Lower lobe of right lung (tissue), 2 donors: ENCODE results near the gene KIF27. TPM values are rescaled to one million over a fixed set of nuclear protein-coding genes. Genes with fewer than 3 reads are reported as not detected.
A peak's percentile ranks its signal among the peaks of the same experiment; 100 is the strongest.
"Not testable (repeated sequence)": the region's sequence is repeated elsewhere in the genome, so short reads cannot be mapped to it uniquely, and the experiment has no call there.

Experiments used
- ATAC-seq, 2 donors: fragments of 200-7000 bp; cut with Tn5 transposase; one replicate each; pipeline ENCODE4 v1.9.1; 2020 to 2022; ENCODE audit warnings: mild to moderate bottlenecking in 2 of 2, moderate library complexity in 2 of 2
- DNase-seq: peaks from one replicate; pipeline ENCODE4 v3.0.0-alpha.2; 2020
- H3K27ac ChIP-seq: fragments of 200-600 bp; one replicate; pipeline ENCODE4 v1.8.0; 2022
- H3K27me3 ChIP-seq: fragments of 200-600 bp; one replicate; pipeline ENCODE4 v1.8.0; 2022; ENCODE audit warnings: low read depth
- H3K36me3 ChIP-seq: fragments of 200-600 bp; one replicate; pipeline ENCODE4 v1.8.0; 2022; ENCODE audit warnings: mild to moderate bottlenecking
- H3K4me1 ChIP-seq: fragments of 200-600 bp; one replicate; pipeline ENCODE4 v1.8.0; 2022
- H3K4me3 ChIP-seq: fragments of 200-600 bp; one replicate; pipeline ENCODE4 v1.8.0; 2022; ENCODE audit warnings: mild to moderate bottlenecking
- H3K9me3 ChIP-seq: fragments of 200-600 bp; one replicate; pipeline ENCODE4 v1.8.0; 2022
- CTCF ChIP-seq: fragments of 200-600 bp; IDR thresholded peaks from one replicate; pipeline ENCODE4 v1.8.0; 2022; ENCODE audit warnings: antibody characterized with exemption, mild to moderate bottlenecking
- intact Hi-C: fragments of 100-400 bp; cut with DNase I; formaldehyde crosslinking; loops from one replicate; pipeline ENCODE4 v1.11.0; 2022
- total RNA-seq: library from RNA; stranded (reverse); fragmentation: NEBNext Ultra II Directional; extraction: Animal tissue kit (Norgen Biotek cat#: 25700); gene quantifications from one replicate; pipeline ENCODE4 v1.2.1, GENCODE V29; 2021
- donor health status: DM: no; HTN: yes; CAD: no; lungs with severe emphysema.

KIF27 gene
- total RNA-seq, 1 donor from 2014 or later, result 10.4 TPM

GRCh38 chr9:83906144-83906543 is 15.1 kb downstream of the KIF27 start:
- Histone ChIP-seq H3K4me1 (no peaks in the 10 kb centered on the region), H3K27ac (no peak overlapping the region), H3K4me3 (no peak overlapping the region), H3K36me3 (no peaks in the 10 kb centered on the region), H3K9me3 (no peaks in the 10 kb centered on the region), H3K27me3 (no peaks in the 10 kb centered on the region)
- no peak for TF ChIP-seq CTCF
- intact Hi-C loops, result no loop called here
- DNase-seq (no peak), ATAC-seq (no peak)

GRCh38 chr9:83900615-83901014 is 20.6 kb downstream of the KIF27 start:
- H3K36me3 ChIP-seq, DNase-seq, H3K4me1 ChIP-seq, ATAC-seq, H3K4me3 ChIP-seq, H3K9me3 ChIP-seq, H3K27ac ChIP-seq, H3K27me3 ChIP-seq, intact Hi-C loops: not testable (repeated sequence)

- H3K27ac ChIP-seq, intact Hi-C loops, H3K9me3 ChIP-seq, H3K4me1 ChIP-seq, ATAC-seq, H3K36me3 ChIP-seq, H3K27me3 ChIP-seq, H3K4me3 ChIP-seq, DNase-seq: not testable (repeated sequence)
Measured at GRCh38 chr9:83894301-83894700, 26.9 kb downstream of the KIF27 start.

- H3K9me3 ChIP-seq, DNase-seq, ATAC-seq, H3K27ac ChIP-seq, H3K4me3 ChIP-seq, intact Hi-C loops, H3K27me3 ChIP-seq, H3K4me1 ChIP-seq: not testable (repeated sequence)
- H3K36me3 ChIP-seq, result peaks cover 13% of the 10 kb centered on the region
Measured at GRCh38 chr9:83886498-83886897, 34.7 kb downstream of the KIF27 start.

- DNase-seq, H3K36me3 ChIP-seq, H3K4me3 ChIP-seq, H3K27ac ChIP-seq, H3K9me3 ChIP-seq, H3K27me3 ChIP-seq, H3K4me1 ChIP-seq, intact Hi-C loops: not testable (repeated sequence)
- ATAC-seq, result peak in 1 of 2 donors; percentile 48
Measured at GRCh38 chr9:83885559-83886240, 35.5 kb downstream of the KIF27 start.

DNA sequence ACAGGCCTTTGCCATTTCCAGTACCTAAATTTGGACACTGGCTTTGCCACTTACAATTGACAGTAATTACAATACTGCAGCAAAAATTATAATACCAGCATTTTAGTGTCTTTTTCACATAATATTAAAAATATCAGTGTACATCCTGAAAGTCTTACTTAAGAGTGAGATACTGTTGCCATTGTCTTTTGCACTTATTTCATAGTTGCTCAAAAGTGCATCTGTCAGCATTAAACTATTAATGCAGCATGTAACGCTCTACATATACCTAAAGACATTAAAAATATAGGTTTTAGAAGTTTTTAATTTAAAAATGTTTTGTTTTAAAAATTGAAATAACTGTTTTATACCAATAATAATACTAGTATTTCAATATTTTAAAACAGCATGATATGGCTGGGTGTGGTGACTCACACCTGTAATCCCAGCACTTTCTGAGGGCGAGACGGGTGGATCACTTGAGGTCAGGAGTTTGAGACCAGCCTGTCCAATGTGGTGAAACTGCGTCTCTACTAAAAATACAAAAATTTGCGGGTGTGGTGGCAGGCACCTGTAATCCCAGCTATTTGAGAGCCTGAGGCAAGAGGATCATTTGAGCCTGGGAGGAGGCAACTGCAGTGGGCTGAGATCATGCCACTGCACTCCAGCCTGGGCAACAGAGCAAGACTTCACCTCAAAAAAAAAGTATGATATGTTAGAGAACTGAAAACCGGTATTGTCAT is 39.4 kb downstream of the KIF27 start:
- H3K9me3 ChIP-seq, H3K27ac ChIP-seq, intact Hi-C loops, H3K27me3 ChIP-seq, H3K4me1 ChIP-seq, H3K36me3 ChIP-seq, ATAC-seq, H3K4me3 ChIP-seq, DNase-seq: not testable (repeated sequence)

DNA sequence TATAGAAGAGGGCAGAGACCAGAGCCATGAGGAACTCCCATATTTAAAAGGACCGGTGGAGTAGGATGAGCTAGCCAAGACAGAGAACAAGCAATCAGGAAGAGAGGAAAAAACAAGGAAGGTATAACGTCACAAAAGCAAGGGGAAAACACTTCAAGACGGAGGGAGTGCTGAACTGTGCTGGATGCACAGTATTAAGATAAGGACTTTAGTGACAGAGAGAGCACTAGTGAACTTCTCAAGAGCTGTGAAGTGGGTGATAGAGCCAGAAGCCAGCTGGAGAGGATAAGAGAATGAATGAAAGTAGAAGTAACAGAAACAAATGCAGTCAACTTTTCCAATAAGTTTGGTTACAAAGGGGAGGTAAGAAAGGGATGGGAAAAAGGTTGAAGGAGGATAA is 45.7 kb downstream of the KIF27 start:
- intact Hi-C loops, H3K36me3 ChIP-seq, ATAC-seq, H3K4me1 ChIP-seq, H3K4me3 ChIP-seq, H3K27ac ChIP-seq, H3K9me3 ChIP-seq, DNase-seq, H3K27me3 ChIP-seq: not testable (repeated sequence)

GRCh38 chr9:83849895-83850294 is 71.3 kb downstream of the KIF27 start:
- H3K4me1 ChIP-seq, H3K36me3 ChIP-seq, H3K27ac ChIP-seq, intact Hi-C loops, H3K9me3 ChIP-seq, H3K27me3 ChIP-seq, ATAC-seq, DNase-seq, H3K4me3 ChIP-seq: not testable (repeated sequence)

DNA sequence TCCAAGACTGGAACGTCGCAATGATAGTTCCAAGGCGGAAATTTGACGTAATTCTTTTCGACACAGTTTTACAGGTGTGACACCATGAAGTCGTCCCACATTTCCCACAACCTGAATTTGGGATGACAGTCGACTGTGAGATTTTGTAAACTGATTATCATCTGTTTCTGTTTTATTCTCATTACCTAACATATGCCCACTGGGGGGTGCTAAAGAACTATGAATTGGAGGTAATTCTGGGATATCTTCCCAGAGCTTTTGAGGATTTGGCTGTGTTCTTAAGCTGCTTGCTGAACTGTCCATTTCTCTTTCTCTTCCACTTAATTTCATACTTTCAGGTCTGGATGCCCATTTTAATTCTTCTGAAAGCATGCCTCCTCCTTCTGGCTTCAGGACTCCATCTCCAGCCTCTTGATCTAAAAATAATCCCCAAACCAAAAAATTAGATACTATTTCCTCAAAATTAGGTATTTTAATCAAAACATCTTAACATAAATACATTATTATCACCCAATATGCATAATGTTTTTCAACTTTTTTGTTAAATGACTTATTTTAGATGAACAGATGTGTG is 84.1 kb downstream of the KIF27 start:
- intact Hi-C loops, H3K4me1 ChIP-seq, H3K9me3 ChIP-seq, H3K27ac ChIP-seq, H3K4me3 ChIP-seq, H3K36me3 ChIP-seq, DNase-seq, H3K27me3 ChIP-seq: not testable (repeated sequence)
- TF ChIP-seq CTCF, result peak; percentile 13
- ATAC-seq, result peak; percentile 62 to 75

- intact Hi-C loops, DNase-seq, H3K4me3 ChIP-seq, H3K4me1 ChIP-seq, H3K27ac ChIP-seq, H3K36me3 ChIP-seq, H3K27me3 ChIP-seq, H3K9me3 ChIP-seq, ATAC-seq: not testable (repeated sequence)
Measured at GRCh38 chr9:83830426-83831071, 90.7 kb downstream of the KIF27 start.

DNA sequence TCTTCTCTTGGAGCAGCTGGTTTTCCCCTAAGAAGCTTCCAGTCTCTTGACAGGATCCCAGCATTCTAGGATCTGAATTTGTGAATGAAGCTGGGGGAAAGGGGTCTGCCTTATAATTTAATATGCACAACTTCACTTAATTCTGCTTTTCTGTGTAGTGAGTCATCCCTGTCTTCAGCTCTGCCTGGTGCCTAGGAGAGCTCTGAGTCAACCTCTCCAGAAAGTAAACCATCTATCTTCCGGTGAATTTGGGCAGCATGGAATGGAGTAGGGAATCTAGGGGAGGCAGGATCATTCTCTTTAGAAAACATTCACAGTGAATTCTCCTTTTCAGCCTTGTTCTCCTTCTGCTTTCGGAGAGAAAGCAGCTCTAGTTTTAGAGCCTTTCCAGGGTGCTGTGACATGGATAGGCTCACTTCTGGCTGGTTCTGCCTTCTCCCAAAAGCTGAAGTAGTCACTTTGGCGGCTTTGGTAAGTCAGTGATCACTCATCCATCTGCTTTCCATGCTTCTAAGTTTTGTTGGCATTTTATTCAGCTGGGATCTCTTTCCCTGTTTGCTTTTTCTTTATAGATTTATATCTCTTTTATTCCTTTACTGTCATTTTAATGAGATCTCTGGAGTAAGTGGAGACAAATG is 96.1 kb downstream of the KIF27 start:
- H3K4me1 ChIP-seq, H3K36me3 ChIP-seq, H3K4me3 ChIP-seq, H3K27ac ChIP-seq, DNase-seq, H3K9me3 ChIP-seq, H3K27me3 ChIP-seq, ATAC-seq, intact Hi-C loops: not testable (repeated sequence)
